Measurements from ENCODE around the gene VIM.

VIM gene

GRCh38 chr10:17228091-17229015, at the start of gene VIM:
TSS of gene VIM (plus strand) at chr10:17228241. CDS start at chr10:17229423, 1,182 bp downstream.
- peak; percentile 72 to 79 for DNase-seq (ENCODE audit: low read depth in 2 of 2)

DNA sequence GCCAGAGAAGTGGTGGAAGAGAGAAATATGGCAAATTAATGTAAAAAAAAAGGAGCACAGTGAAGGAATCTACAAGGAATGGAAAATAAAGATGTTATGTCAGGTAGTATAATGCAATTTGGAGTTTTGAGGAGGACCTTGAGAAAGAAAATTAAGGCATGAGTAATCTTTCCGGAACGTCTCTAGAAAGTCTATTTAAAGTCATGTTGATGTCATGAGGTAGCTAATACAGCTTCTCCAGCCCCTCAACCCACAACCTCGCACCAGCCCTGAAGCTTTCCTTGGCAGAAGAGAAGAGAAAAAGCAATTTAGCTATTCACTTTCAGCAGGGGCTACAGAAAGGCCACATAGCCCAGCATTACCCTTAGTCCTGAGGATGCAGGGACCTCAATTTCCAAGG, 49.0 kb upstream of the VIM start:
- no peak for DNase-seq (ENCODE audit: low read depth in 2 of 2)

GRCh38 chr10:17181110-17181509, 46.9 kb upstream of the VIM start:
- DNase-seq (ENCODE audit: low read depth in 2 of 2) = no peak

GRCh38 chr10:17181751-17182150, 46.3 kb upstream of the VIM start:
- no peak for DNase-seq (ENCODE audit: low read depth in 2 of 2)

GRCh38 chr10:17183110-17183509, 44.9 kb upstream of the VIM start:
- no peak for DNase-seq (ENCODE audit: low read depth in 2 of 2)

- no peak for DNase-seq (ENCODE audit: low read depth in 2 of 2)
Measured at GRCh38 chr10:17185873-17186272, 42.2 kb upstream of the VIM start.

GRCh38 chr10:17188644-17189172, 39.3 kb upstream of the VIM start:
- no peak for DNase-seq (ENCODE audit: low read depth in 2 of 2)

DNA sequence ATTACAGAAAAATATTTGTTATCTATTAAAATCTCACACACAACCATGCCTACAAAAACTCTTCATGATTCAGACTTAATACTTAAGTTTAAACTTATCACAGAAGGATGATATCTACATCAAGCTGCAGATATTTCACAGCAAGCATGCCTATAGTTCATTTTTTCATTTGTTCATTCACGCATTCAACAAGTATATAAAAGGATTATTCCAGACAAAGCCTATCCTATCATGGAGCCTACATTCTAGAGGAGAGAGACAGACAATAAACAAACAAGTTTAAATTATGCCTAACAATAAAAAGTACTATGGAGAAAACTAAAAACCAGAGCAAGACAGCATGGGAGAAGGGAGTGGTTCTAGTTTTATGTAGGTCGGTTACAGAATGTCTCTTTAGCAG, 37.4 kb upstream of the VIM start:
- DNase-seq (ENCODE audit: low read depth in 2 of 2) = no peak

DNA sequence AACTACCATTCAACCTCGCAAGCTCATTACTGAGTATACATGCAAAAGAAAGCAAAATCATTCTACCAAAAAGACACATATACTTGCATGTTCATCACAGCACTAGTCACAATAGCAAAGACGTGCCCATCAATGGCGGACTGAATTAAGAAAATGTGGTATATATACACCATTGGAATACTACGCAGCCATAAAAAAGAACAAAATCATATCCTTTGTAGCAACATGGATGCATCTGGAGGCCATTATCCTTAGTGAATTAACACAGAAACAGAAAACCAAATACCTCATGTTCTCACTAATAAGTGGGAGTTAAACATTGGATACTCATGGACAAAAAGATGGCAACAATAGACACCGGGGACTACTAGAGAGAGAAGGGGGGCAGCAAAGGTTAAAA, 33.0 kb upstream of the VIM start:
- DNase-seq (ENCODE audit: low read depth in 2 of 2) = no peak

DNA sequence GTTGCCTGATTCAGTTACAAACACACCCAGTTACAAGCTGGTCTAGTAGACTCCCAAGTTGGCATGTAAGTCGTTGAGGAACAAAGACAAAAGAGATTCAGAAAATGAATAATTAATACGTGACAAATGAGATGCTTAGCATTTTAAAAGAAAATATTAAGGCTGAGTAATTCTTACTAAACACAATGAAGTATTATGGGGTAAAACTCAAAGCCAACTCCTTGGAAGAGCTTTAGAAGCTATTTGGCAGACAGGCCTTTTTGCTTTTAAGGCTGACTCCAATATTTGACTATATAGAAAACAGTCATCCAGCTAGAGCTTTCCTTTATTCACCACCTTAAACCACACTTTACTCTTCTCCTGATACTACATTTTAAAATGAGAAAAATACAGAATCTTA, 32.0 kb upstream of the VIM start:
- no peak for DNase-seq (ENCODE audit: low read depth in 2 of 2)

DNA sequence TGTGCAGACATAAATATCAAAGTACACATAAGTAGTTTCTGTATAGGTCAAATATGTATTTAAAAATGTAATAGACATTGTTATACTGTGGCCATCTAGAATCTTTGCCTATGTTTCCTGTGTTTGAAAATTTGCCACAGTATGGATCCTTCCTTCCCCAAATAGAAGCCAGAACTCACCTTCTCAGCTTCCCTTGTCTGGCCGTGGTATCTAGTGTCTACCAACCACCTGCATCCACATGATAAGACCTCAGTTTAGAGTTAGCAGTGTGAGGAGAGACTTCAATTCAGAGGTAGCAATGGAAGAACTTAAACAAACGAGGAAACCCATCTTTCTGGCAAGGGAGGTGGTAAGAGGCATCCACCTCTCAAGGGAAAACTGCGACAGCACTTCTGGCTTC, 31.5 kb upstream of the VIM start:
- no peak for DNase-seq (ENCODE audit: low read depth in 2 of 2)

DNA sequence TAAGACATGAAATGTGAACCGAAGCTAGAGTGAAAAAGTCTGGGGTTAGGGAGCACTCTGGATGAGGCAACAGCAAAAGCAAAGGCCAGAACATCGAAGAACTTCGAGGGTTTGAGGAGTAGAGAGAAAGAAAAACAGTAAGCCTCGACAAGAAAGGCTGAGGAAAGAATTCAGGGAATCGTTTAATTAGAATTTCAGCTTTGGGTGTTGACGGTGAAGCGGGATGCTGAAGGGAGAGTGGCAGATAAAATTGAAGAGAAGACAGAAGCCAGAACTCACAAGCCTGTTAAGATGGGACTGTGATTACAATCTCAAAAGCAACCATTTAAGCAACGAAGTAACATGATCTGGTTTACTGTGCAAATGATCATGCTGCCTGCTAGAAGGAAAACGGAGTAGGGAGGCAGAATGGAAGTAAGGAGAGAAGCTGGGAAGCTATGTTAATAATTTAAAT, 28.7 kb upstream of the VIM start:
- DNase-seq (ENCODE audit: low read depth in 2 of 2) = no peak

- no peak for DNase-seq (ENCODE audit: low read depth in 2 of 2)
Measured at GRCh38 chr10:17200001-17200911, 27.8 kb upstream of the VIM start.

GRCh38 chr10:17200912-17201793, 26.9 kb upstream of the VIM start, which contains the start of gene TRDMT1:
TSS of gene TRDMT1 (minus strand) at chr10:17201672. CDS start at chr10:17201634, 38 bp downstream.
- peak; percentile 72 to 74 for DNase-seq (ENCODE audit: low read depth in 2 of 2)

DNA sequence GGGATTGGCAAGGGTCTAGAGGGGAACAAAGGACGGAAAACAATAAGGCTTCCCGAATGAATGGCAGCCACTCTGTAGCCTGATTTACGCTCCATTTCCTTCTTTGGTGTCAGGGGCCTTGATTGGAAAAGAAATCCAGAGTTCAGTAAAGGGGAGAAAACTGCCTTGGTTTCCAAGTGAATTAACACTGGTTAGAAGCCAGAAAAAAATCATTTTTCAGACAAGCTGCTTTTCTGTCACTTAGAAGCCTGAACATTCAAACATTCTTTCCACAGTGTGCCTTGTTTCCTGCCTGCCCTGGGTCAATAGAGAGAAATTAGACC, 26.3 kb upstream of the VIM start:
- DNase-seq (ENCODE audit: low read depth in 2 of 2) = no peak

GRCh38 chr10:17202506-17202905, 25.5 kb upstream of the VIM start:
- DNase-seq (ENCODE audit: low read depth in 2 of 2) = no peak

DNA sequence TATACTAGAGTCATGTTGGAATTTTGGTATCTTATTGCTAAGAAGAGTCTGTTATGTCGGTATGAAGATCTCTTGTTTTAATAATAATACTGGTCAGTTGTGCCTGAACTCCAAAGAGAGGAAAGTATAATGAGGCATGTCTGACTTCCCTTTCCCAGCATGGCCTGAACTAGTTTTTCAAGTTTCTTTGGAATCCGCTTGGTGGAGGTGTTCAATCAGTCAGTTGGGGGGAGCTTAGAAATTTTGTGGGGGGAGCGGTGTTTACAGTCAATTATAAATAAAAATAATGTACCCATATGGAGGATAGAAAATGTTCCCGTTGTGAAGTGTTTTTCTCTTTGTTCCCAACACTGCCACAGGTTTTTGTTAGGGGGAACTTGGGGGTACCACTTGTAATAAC, 25.0 kb upstream of the VIM start:
- DNase-seq (ENCODE audit: low read depth in 2 of 2) = no peak

GRCh38 chr10:17203416-17203815, 24.6 kb upstream of the VIM start:
- DNase-seq (ENCODE audit: low read depth in 2 of 2) = no peak

DNA sequence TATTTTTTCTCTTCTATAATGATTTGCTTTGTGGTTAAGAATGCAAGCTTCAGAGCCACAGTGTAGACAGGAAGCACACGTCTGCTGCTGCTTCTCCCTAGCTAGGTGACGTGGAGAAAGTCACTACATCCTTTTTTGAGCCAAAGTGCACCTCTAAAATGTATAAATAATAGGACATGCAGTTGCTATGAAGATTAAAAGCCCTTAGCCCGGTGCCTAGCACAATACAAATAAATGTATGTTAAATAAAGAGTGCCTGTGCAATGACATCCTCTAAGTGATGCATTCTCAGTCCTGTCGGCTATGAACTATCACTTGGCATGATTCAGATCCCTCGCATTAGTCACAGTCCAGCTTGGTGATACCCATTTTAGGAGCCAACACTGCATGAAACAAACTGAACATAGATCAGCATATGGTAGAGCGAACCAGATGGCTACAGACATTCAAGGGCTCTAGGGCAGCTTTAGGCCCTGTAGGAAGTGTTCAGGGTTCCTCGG, 21.8 kb upstream of the VIM start:
- DNase-seq (ENCODE audit: low read depth in 2 of 2) = peak in 1 of 2 donors; percentile 37

DNA sequence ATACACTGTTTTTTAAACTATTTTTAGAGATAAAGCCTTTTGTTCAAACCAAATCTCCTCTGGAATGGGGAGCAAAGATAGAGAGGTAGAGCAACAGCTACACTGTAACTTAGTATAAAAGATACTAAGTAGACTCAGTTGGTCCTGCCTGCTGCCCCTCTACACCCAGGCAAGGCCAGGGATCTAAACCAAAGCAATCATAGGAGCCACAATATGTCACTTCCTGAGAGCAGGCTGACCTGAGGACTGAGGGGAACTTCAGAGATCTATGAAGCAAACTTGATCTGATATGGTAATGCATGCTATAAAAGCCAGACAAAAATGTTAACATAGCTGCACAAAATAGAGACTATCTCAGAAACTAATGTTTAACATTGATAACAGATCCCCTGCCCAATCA, 19.6 kb upstream of the VIM start:
- no peak for DNase-seq (ENCODE audit: low read depth in 2 of 2)

DNA sequence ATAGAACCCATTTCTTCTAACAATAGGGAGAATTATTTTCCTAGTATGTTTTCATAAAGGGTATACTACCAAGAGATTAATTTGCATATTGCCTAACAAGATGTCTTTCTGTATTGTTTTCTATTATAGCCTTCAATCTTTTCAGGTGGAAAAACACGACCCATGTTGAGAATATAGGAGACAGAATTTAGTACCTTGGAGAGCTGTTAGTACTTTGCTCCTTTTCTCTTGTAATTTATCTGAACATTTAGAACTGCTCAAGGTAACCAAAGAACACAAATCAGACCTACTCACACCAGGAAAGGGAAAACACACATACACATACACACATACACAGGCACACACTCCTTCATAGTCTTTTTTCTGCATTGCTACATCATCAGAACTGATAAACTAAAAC, 18.7 kb upstream of the VIM start:
- no peak for DNase-seq (ENCODE audit: low read depth in 2 of 2)
